K562 (cell line): ENCODE measurements around the gene TRAF3.

Source experiments
- CTCF ChIP-seq, 3 experiments: IDR thresholded peaks in 2 of 3; conservative IDR thresholded peaks in 1 of 3; 2 replicates each; pipeline ENCODE4 v1.5.1; 2011 to 2012; ENCODE audit warnings: low read length in 3 of 3, mild to moderate bottlenecking in 3 of 3, control low read depth in 2 of 3, improper control_type of control experiment in 1 of 3, inconsistent platforms in 1 of 3, low read depth in 1 of 3, mixed read lengths in 1 of 3, moderate library complexity in 1 of 3; ENCODE audit not compliant: insufficient read depth in 2 of 3
- E2F4 ChIP-seq: sonication (generic); formaldehyde crosslinking; IDR thresholded peaks from 2 replicates; pipeline ENCODE4 v1.8.0; 2022; ENCODE audit warnings: mild to moderate bottlenecking, low read depth, missing genetic modification reagents
- EP300 ChIP-seq: IDR thresholded peaks from 2 replicates; pipeline ENCODE4 v1.6.1; 2012; ENCODE audit warnings: low read length, improper control_type of control experiment
- ETS1 ChIP-seq: conservative IDR thresholded peaks from 2 replicates; pipeline ENCODE4 v1.6.1; 2011; ENCODE audit warnings: low read depth, mild to moderate bottlenecking, low read length; ENCODE audit not compliant: control insufficient read depth
- FOSL1 ChIP-seq: fragments of 200-800 bp; sonication (Bioruptor generic); conservative IDR thresholded peaks from 2 replicates; pipeline ENCODE4 v1.6.1; 2016; ENCODE audit warnings: missing genetic modification characterization, missing compliant biosample characterization
- IRF1 ChIP-seq: sonication (generic); formaldehyde crosslinking; IDR thresholded peaks from 2 replicates; pipeline ENCODE4 v1.8.0; 2022; ENCODE audit warnings: missing genetic modification reagents, mild to moderate bottlenecking, borderline replicate concordance
- MAFF ChIP-seq: IDR thresholded peaks from 2 replicates; pipeline ENCODE4 v1.6.1; 2012; ENCODE audit warnings: low read length, improper control_type of control experiment
- POLR2A ChIP-seq: fragments of 450-650 bp; conservative IDR thresholded peaks from 2 replicates; pipeline ENCODE4 v1.6.1; 2016
- SP1 ChIP-seq: sonication (generic); formaldehyde crosslinking; IDR thresholded peaks from 2 replicates; pipeline ENCODE4 v1.8.1; 2022; ENCODE audit warnings: mild to moderate bottlenecking, missing genetic modification reagents
- TFAM ChIP-seq: fragments of 250-450 bp; sonication (Bioruptor Pico); conservative IDR thresholded peaks from 2 replicates; pipeline ENCODE4 v1.5.0; 2021; ENCODE audit warnings: mild to moderate bottlenecking, moderate library complexity
- TOE1 ChIP-seq, 2 experiments: fragments of 450-650 bp in 1 of 2; sonication (generic) in 1 of 2; formaldehyde crosslinking in 1 of 2; IDR thresholded peaks; 2 replicates each; pipeline versions ENCODE4 v1.7.1 to v1.8.0; 2016 to 2022; ENCODE audit warnings: borderline replicate concordance in 2 of 2, mild to moderate bottlenecking in 2 of 2, antibody characterized with exemption in 1 of 2, inconsistent platforms in 1 of 2, low read depth in 1 of 2, missing genetic modification reagents in 1 of 2, moderate library complexity in 1 of 2
- ZNF217 ChIP-seq: sonication (generic); formaldehyde crosslinking; IDR thresholded peaks from 2 replicates; pipeline ENCODE4 v1.8.0; 2022; ENCODE audit warnings: mild to moderate bottlenecking, missing genetic modification reagents

- no peak for TF ChIP-seq POLR2A
- no peak for TF ChIP-seq MAFF
- TF ChIP-seq ETS1: no peak
- TF ChIP-seq CTCF (IDR thresholded peaks at IDR 0.05 in 2 of 3, conservative IDR thresholded peaks at IDR 0.05 in 1 of 3; ENCODE audit: insufficient read depth in 2 of 3, low read depth in 1 of 3, low read length in 3 of 3): no peak
- TF ChIP-seq IRF1: no peak
- no peak for TF ChIP-seq SP1
- no peak for TF ChIP-seq ZNF217 (CRISPR knock-in tag)
- no peak for TF ChIP-seq EP300
- TF ChIP-seq E2F4: no peak
- TF ChIP-seq TFAM (CRISPR knock-in tag): no peak
- TF ChIP-seq FOSL1 (tag): no peak
- no peak for TF ChIP-seq TOE1 (IDR thresholded peaks at IDR 0.05; ENCODE audit: borderline replicate concordance)
- no peak for TF ChIP-seq TOE1 (CRISPR knock-in tag; IDR thresholded peaks at IDR 0.05; ENCODE audit: borderline replicate concordance, low read depth)
Measured at GRCh38 chr14:102737402-102738372, 39.6 kb upstream of the TRAF3 start.
